ENCODE data around the gene C3orf80.
"Not testable (repeated sequence)": the region's sequence is repeated elsewhere in the genome, so short reads cannot be mapped to it uniquely, and the experiment has no call there.

C3orf80 gene

GRCh38 chr3:160225176-160226025 lies at the start of gene C3orf80:
C3orf80 (plus strand) TSS chr3:160225422; CDS start chr3:160225636, 214 bp downstream.
- H3K27me3 ChIP-seq (ENCODE audit: insufficient read depth, low read length), result peaks cover 86% of the 10 kb centered on the region
- H3K9ac ChIP-seq (ENCODE audit: low read depth, low read length), result peak within 1 kb of the TSS; percentile 7; the same call in 1 of the 2 replicates
- H3K4me3 ChIP-seq (ENCODE audit: low read length), result peak within 1 kb of the TSS; percentile 57
- H3K4me1 ChIP-seq (ENCODE audit: insufficient read depth, low read length), result peaks cover 6% of the 10 kb centered on the region; the same call in 1 of the 2 replicates
- no peaks in the 10 kb centered on the region for H3K9me3 ChIP-seq (ENCODE audit: insufficient read depth, low read depth, low read length)
- H3K36me3 ChIP-seq (ENCODE audit: insufficient read depth, low read depth, low read length), result no peaks in the 10 kb centered on the region
- H3K27ac ChIP-seq (ENCODE audit: low read length), result no peak within 1 kb of the TSS

GRCh38 chr3:160176923-160177322 lies 48.3 kb upstream of the C3orf80 start:
- Histone ChIP-seq H3K36me3 (ENCODE audit: insufficient read depth, low read depth, low read length) (no peaks in the 10 kb centered on the region), H3K27me3 (ENCODE audit: insufficient read depth, low read length) (no peaks in the 10 kb centered on the region), H3K27ac (ENCODE audit: low read length) (no peak overlapping the region)

DNA sequence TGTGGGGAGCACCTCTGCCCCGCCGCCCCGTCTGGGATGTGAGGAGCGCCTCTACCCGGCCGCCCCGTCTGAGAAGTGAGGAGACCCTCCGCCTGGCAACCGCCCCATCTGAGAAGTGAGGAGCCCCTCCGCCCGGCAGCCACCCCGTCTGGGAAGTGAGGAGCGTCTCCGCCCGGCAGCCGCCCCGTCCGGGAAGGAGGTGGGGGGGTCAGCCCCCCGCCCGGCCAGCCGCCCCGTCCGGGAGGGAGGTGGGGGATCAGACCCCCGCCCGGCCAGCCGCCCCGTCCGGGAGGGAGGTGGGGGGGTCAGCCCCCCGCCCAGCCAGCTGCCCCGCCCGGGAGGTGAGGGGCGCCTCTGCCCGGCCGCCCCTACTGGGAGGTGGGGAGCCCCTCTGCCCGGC lies 46.6 kb upstream of the C3orf80 start:
- H3K9ac ChIP-seq (ENCODE audit: low read depth, low read length); H3K36me3 ChIP-seq (ENCODE audit: insufficient read depth, low read depth, low read length); H3K27me3 ChIP-seq (ENCODE audit: insufficient read depth, low read length); H3K4me1 ChIP-seq (ENCODE audit: insufficient read depth, low read length); H3K4me3 ChIP-seq (ENCODE audit: low read length); H3K9me3 ChIP-seq (ENCODE audit: insufficient read depth, low read depth, low read length); H3K27ac ChIP-seq (ENCODE audit: low read length): not testable (repeated sequence)

More at GRCh38 chr3:160176923-160177322, 48.3 kb upstream of the C3orf80 start:
- H3K9ac ChIP-seq (ENCODE audit: low read depth, low read length), result no peak overlapping the region
- peaks cover 5% of the 10 kb centered on the region for H3K9me3 ChIP-seq (ENCODE audit: insufficient read depth, low read depth, low read length)
- H3K4me1 ChIP-seq (ENCODE audit: insufficient read depth, low read length), result no peaks in the 10 kb centered on the region
- H3K4me3 ChIP-seq (ENCODE audit: low read length), result no peak overlapping the region

GRCh38 chr3:160179403-160179802 lies 45.8 kb upstream of the C3orf80 start:
- H3K36me3 ChIP-seq (ENCODE audit: insufficient read depth, low read depth, low read length); H3K9me3 ChIP-seq (ENCODE audit: insufficient read depth, low read depth, low read length); H3K4me1 ChIP-seq (ENCODE audit: insufficient read depth, low read length); H3K9ac ChIP-seq (ENCODE audit: low read depth, low read length); H3K27me3 ChIP-seq (ENCODE audit: insufficient read depth, low read length); H3K4me3 ChIP-seq (ENCODE audit: low read length); H3K27ac ChIP-seq (ENCODE audit: low read length): not testable (repeated sequence)

DNA sequence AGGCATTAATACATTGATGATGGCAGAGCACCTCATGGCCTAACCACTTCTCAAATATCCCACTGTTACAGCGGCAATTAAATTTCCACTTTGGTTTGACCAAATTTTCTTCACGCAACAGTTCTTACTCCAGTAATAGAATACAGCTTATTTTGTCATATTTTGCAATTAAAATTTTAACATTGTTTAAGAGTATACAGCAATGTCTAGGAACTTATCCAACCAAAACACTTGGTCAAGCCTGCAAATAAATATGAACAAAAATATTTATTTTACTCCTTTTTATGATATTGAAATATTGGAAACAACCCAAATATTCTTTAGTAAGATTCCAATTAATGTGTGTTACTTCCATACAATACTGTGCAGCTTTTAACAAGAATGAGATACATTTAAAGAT lies 45.3 kb upstream of the C3orf80 start:
- H3K9me3 ChIP-seq (ENCODE audit: insufficient read depth, low read depth, low read length), result peaks cover 5% of the 10 kb centered on the region
- H3K9ac ChIP-seq (ENCODE audit: low read depth, low read length), result no peak overlapping the region
- H3K4me3 ChIP-seq (ENCODE audit: low read length), result no peak overlapping the region
- no peaks in the 10 kb centered on the region for H3K27me3 ChIP-seq (ENCODE audit: insufficient read depth, low read length)
- no peaks in the 10 kb centered on the region for H3K4me1 ChIP-seq (ENCODE audit: insufficient read depth, low read length)
- H3K27ac ChIP-seq (ENCODE audit: low read length), result no peak overlapping the region
- H3K36me3 ChIP-seq (ENCODE audit: insufficient read depth, low read depth, low read length), result no peaks in the 10 kb centered on the region

DNA sequence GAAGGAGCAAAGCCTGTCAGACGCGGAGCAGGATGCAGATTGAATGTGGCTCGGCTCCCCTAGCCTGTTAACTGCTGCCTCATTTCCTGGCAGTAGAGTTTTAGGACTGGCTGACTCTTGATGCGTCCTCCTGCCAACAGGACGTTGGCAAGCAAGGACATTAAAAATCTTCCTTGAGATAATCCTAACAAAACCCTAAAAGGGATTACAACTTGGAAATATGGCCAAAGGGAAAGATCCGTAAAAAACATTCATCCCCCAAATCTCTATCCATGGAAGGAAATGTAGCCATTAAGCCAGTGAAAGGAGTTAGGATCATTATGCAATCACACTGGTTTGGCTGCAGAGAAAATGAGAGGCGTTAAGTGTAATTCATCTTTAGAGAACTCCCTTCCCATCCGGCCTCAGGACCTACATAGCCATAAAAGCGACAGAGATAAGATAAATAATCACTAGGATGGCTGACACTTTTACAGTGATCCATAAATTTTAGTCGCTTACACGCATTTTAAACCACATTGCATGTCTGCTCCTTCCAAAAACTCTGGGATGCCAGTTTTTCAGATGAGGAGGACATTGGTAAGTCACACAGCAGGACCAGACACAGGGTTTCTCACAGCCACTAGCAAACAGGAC lies 44.5 kb upstream of the C3orf80 start:
- Histone ChIP-seq H3K27me3 (ENCODE audit: insufficient read depth, low read length) (no peaks in the 10 kb centered on the region), H3K9me3 (ENCODE audit: insufficient read depth, low read depth, low read length) (peaks cover 5% of the 10 kb centered on the region), H3K36me3 (ENCODE audit: insufficient read depth, low read depth, low read length) (no peaks in the 10 kb centered on the region), H3K4me1 (ENCODE audit: insufficient read depth, low read length) (no peaks in the 10 kb centered on the region), H3K9ac (ENCODE audit: low read depth, low read length) (no peak overlapping the region), H3K4me3 (ENCODE audit: low read length) (no peak overlapping the region), H3K27ac (ENCODE audit: low read length) (no peak overlapping the region)

DNA sequence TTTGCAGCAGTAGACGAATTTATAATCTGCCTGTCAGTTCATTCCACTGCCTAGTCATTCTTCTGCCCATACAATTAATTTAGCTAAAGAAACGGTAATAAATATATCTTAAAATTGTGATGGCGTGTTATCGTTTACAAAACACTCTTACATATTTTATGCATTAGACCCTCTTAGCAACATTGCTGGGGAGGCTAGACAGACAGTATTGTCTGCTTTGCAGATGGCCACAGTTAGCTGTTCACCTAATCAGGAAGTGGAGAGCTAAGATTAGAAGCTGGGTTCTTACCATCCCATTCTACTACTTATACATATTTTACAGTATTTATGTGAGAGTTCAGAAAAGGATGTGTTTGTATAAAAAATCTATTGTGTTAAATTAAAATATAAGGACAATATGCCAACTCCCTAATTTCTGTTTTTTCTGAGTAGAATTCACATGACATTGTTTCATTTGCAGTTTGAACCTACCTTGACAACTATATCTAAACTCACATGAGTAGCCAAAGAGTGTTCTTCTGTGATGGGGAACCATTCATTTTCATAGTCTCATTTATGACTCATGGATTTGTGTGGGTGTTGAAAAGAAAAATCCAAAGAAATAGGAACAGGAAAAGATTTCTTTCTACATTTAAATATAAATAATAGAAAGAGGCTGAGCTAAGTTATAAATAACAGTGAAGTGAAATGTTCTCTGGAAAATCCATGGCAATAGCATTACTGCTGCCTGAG lies 41.7 kb upstream of the C3orf80 start:
- Histone ChIP-seq H3K9ac (ENCODE audit: low read depth, low read length) (no peak overlapping the region), H3K27me3 (ENCODE audit: insufficient read depth, low read length) (no peaks in the 10 kb centered on the region), H3K4me3 (ENCODE audit: low read length) (no peak overlapping the region), H3K27ac (ENCODE audit: low read length) (no peak overlapping the region), H3K9me3 (ENCODE audit: insufficient read depth, low read depth, low read length) (no peaks in the 10 kb centered on the region), H3K4me1 (ENCODE audit: insufficient read depth, low read length) (no peaks in the 10 kb centered on the region), H3K36me3 (ENCODE audit: insufficient read depth, low read depth, low read length) (no peaks in the 10 kb centered on the region)

- H3K27me3 ChIP-seq (ENCODE audit: insufficient read depth, low read length), result no peaks in the 10 kb centered on the region
- H3K36me3 ChIP-seq (ENCODE audit: insufficient read depth, low read depth, low read length), result no peaks in the 10 kb centered on the region
- H3K27ac ChIP-seq (ENCODE audit: low read length), result no peak overlapping the region
- H3K4me3 ChIP-seq (ENCODE audit: low read length), result no peak overlapping the region
- H3K9ac ChIP-seq (ENCODE audit: low read depth, low read length), result no peak overlapping the region
- H3K9me3 ChIP-seq (ENCODE audit: insufficient read depth, low read depth, low read length), result no peaks in the 10 kb centered on the region
- no peaks in the 10 kb centered on the region for H3K4me1 ChIP-seq (ENCODE audit: insufficient read depth, low read length)
Observed at GRCh38 chr3:160184655-160185054, 40.6 kb upstream of the C3orf80 start.

GRCh38 chr3:160185751-160186150 lies 39.5 kb upstream of the C3orf80 start:
- Histone ChIP-seq H3K4me1 (ENCODE audit: insufficient read depth, low read length) (no peaks in the 10 kb centered on the region), H3K36me3 (ENCODE audit: insufficient read depth, low read depth, low read length) (no peaks in the 10 kb centered on the region), H3K9me3 (ENCODE audit: insufficient read depth, low read depth, low read length) (no peaks in the 10 kb centered on the region), H3K27ac (ENCODE audit: low read length) (no peak overlapping the region), H3K9ac (ENCODE audit: low read depth, low read length) (no peak overlapping the region), H3K27me3 (ENCODE audit: insufficient read depth, low read length) (no peaks in the 10 kb centered on the region), H3K4me3 (ENCODE audit: low read length) (no peak overlapping the region)

DNA sequence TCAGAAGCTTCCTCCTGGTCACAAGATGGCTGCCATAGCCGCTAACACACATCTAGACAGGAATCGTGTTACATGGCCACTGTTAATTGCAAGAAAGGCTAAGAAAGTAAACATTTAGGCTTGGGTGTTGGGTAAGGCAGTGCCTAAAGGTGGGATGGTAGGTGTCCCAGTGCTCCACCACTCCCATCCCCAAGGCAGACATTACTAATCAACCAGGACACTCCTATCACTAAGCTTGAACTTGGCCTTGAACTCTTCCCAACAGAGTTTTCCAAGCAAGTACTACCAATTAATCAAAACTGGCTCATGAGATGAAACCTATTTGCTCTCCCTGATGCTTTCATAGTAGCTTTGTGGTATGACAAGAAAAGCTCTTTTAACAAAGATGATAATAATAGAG lies 37.9 kb upstream of the C3orf80 start:
- H3K4me1 ChIP-seq (ENCODE audit: insufficient read depth, low read length), result no peaks in the 10 kb centered on the region
- no peak overlapping the region for H3K9ac ChIP-seq (ENCODE audit: low read depth, low read length)
- H3K4me3 ChIP-seq (ENCODE audit: low read length), result no peak overlapping the region
- no peaks in the 10 kb centered on the region for H3K27me3 ChIP-seq (ENCODE audit: insufficient read depth, low read length)
- no peaks in the 10 kb centered on the region for H3K36me3 ChIP-seq (ENCODE audit: insufficient read depth, low read depth, low read length)
- H3K9me3 ChIP-seq (ENCODE audit: insufficient read depth, low read depth, low read length), result no peaks in the 10 kb centered on the region
- no peak overlapping the region for H3K27ac ChIP-seq (ENCODE audit: low read length)

DNA sequence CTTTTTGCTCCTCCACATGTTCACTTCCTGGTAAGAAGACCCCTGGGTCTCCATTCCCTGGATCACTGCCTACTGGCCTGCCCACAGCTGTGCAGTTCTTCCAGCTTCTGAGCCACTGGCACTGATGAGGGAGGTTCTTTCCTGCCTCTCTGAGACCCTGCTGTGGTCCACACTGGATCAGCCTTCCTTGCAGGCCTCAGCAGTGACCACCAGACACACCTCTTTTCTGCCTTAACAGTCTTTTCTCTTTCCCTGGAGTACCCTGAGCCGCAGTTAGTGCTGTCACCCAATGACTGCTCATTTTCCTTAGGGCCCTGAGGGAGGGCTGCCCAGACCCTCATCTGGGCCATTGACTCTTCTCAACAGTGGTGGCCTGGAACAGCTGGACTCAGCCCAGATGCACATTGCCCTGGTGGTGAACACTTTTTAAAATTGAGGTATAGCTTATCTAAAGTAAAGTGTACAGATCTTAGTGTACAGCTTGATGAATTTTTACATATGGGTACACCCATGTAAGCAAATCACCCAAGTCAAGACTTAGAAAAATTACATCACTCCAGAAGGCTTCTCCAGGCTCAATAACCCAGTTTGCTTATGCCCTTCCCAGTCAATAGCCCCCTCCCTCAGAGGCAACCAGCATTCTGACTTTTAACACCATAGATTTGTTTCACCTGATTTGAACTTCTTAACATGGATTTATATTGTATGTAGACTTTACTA lies 32.8 kb upstream of the C3orf80 start:
- Histone ChIP-seq H3K9ac (ENCODE audit: low read depth, low read length) (no peak overlapping the region), H3K27ac (ENCODE audit: low read length) (no peak overlapping the region), H3K36me3 (ENCODE audit: insufficient read depth, low read depth, low read length) (no peaks in the 10 kb centered on the region), H3K4me3 (ENCODE audit: low read length) (no peak overlapping the region), H3K9me3 (ENCODE audit: insufficient read depth, low read depth, low read length) (no peaks in the 10 kb centered on the region), H3K4me1 (ENCODE audit: insufficient read depth, low read length) (no peaks in the 10 kb centered on the region), H3K27me3 (ENCODE audit: insufficient read depth, low read length) (no peaks in the 10 kb centered on the region)
